Liver (tissue), 3 donors: ENCODE data around the gene TMEM126B.
"Not testable (repeated sequence)": the region's sequence is repeated elsewhere in the genome, so short reads cannot be mapped to it uniquely, and the experiment has no call there.

Experiments used
- CTCF ChIP-seq: fragments of 150-350 bp; IDR thresholded peaks from 2 replicates; pipeline ENCODE4 v1.5.1; 2017; ENCODE audit warnings: improper control_type of control experiment, low read depth, low read length; ENCODE audit not compliant: missing input control
- GABPA ChIP-seq, 2 donors: IDR thresholded peaks in 1 of 2; conservative IDR thresholded peaks in 1 of 2; 2 replicates each; pipeline ENCODE4 v1.6.1; 2016; ENCODE audit warnings: antibody characterized with exemption in 2 of 2, mild to moderate bottlenecking in 1 of 2, moderate library complexity in 1 of 2
- HNF4A ChIP-seq, 2 donors: conservative IDR thresholded peaks; 2 replicates each; pipeline ENCODE4 v1.6.1; 2016; ENCODE audit warnings: antibody characterized with exemption in 2 of 2, mild to moderate bottlenecking in 2 of 2
- HNF4G ChIP-seq: IDR thresholded peaks from 2 replicates; pipeline ENCODE4 v1.6.1; 2016; ENCODE audit warnings: antibody characterized with exemption
- JUND ChIP-seq, 2 donors: IDR thresholded peaks; 2 replicates each; pipeline ENCODE4 v1.6.1; 2016; ENCODE audit warnings: antibody characterized with exemption in 2 of 2
- SP1 ChIP-seq: IDR thresholded peaks from 2 replicates; pipeline ENCODE4 v1.6.1; 2018; ENCODE audit warnings: antibody characterized with exemption, mild to moderate bottlenecking
- TAF1 ChIP-seq: conservative IDR thresholded peaks from 2 replicates; pipeline ENCODE4 v1.6.1; 2016; ENCODE audit warnings: antibody characterized with exemption, mild to moderate bottlenecking
- YY1 ChIP-seq: IDR thresholded peaks from 2 replicates; pipeline ENCODE4 v1.6.1; 2016; ENCODE audit warnings: antibody characterized with exemption, mild to moderate bottlenecking
- TF ChIP-seq, protein P1 (sequence below): IDR thresholded peaks from 2 replicates; pipeline ENCODE4 v1.6.1; 2016; ENCODE audit warnings: antibody characterized with exemption, mild to moderate bottlenecking
- TF ChIP-seq, protein P2 (sequence below): IDR thresholded peaks from 2 replicates; pipeline ENCODE4 v1.6.1; 2016; ENCODE audit warnings: antibody characterized with exemption
- TF ChIP-seq, protein P3 (sequence below): IDR thresholded peaks from 2 replicates; pipeline ENCODE4 v1.6.1; 2016; ENCODE audit warnings: antibody characterized with exemption
- donor health status: healthy.
- donor health status: healthy.

GRCh38 chr11:85606237-85606636 lies 22.2 kb upstream of the TMEM126B start:
- not testable (repeated sequence) for TF ChIP-seq CTCF; HNF4A (conservative IDR thresholded peaks at IDR 0.05); GABPA (IDR thresholded peaks at IDR 0.05 in 1 of 2, conservative IDR thresholded peaks at IDR 0.05 in 1 of 2); SP1; HNF4G; JUND (IDR thresholded peaks at IDR 0.05); TAF1; YY1
- TF ChIP-seq, protein P1, sequence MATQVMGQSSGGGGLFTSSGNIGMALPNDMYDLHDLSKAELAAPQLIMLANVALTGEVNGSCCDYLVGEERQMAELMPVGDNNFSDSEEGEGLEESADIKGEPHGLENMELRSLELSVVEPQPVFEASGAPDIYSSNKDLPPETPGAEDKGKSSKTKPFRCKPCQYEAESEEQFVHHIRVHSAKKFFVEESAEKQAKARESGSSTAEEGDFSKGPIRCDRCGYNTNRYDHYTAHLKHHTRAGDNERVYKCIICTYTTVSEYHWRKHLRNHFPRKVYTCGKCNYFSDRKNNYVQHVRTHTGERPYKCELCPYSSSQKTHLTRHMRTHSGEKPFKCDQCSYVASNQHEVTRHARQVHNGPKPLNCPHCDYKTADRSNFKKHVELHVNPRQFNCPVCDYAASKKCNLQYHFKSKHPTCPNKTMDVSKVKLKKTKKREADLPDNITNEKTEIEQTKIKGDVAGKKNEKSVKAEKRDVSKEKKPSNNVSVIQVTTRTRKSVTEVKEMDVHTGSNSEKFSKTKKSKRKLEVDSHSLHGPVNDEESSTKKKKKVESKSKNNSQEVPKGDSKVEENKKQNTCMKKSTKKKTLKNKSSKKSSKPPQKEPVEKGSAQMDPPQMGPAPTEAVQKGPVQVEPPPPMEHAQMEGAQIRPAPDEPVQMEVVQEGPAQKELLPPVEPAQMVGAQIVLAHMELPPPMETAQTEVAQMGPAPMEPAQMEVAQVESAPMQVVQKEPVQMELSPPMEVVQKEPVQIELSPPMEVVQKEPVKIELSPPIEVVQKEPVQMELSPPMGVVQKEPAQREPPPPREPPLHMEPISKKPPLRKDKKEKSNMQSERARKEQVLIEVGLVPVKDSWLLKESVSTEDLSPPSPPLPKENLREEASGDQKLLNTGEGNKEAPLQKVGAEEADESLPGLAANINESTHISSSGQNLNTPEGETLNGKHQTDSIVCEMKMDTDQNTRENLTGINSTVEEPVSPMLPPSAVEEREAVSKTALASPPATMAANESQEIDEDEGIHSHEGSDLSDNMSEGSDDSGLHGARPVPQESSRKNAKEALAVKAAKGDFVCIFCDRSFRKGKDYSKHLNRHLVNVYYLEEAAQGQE = not testable (repeated sequence)
- TF ChIP-seq, protein P2, sequence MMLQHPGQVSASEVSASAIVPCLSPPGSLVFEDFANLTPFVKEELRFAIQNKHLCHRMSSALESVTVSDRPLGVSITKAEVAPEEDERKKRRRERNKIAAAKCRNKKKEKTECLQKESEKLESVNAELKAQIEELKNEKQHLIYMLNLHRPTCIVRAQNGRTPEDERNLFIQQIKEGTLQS = not testable (repeated sequence)
- TF ChIP-seq, protein P3, sequence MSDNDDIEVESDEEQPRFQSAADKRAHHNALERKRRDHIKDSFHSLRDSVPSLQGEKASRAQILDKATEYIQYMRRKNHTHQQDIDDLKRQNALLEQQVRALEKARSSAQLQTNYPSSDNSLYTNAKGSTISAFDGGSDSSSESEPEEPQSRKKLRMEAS = not testable (repeated sequence)
